ENCODE results near the gene VMP1.
"Not testable (repeated sequence)": the region's sequence is repeated elsewhere in the genome, so short reads cannot be mapped to it uniquely, and the experiment has no call there.

GRCh38 chr17:59841091-59841881, 133.8 kb downstream of the VMP1 start:
- not testable (repeated sequence) for TF ChIP-seq JUNB (CRISPR knock-in tag; IDR thresholded peaks at IDR 0.05; ENCODE audit: borderline replicate concordance); SMAD3 (CRISPR knock-in tag; IDR thresholded peaks at IDR 0.05); CTCF (CRISPR knock-in tag; IDR thresholded peaks at IDR 0.05); ZFP90 (CRISPR knock-in tag; IDR thresholded peaks at IDR 0.05; ENCODE audit: borderline replicate concordance); HNRNPUL1 (IDR thresholded peaks at IDR 0.05; ENCODE audit: low read depth, low read length); ZBTB49 (CRISPR knock-in tag; IDR thresholded peaks at IDR 0.05; ENCODE audit: borderline replicate concordance); ZNF513 (CRISPR knock-in tag; conservative IDR thresholded peaks at IDR 0.05); ZZZ3 (CRISPR knock-in tag; IDR thresholded peaks at IDR 0.05; ENCODE audit: borderline replicate concordance); ZNF282 (IDR thresholded peaks at IDR 0.05; ENCODE audit: partially characterized antibody); EZH2 (conservative IDR thresholded peaks at IDR 0.05; ENCODE audit: low read depth, low read length); ZNF691 (CRISPR knock-in tag; IDR thresholded peaks at IDR 0.05; ENCODE audit: borderline replicate concordance, low read depth)
- peak; percentile 49; the same call in 1 of the 2 replicates for TF ChIP-seq POLR2AphosphoS5 (IDR thresholded peaks at IDR 0.05; ENCODE audit: low read depth, low read length)
